Measurements from ENCODE around the gene SRSF2. TPM values are rescaled to one million over a fixed set of nuclear protein-coding genes. Genes with fewer than 3 reads are reported as not detected.
"Not testable (repeated sequence)": the region's sequence is repeated elsewhere in the genome, so short reads cannot be mapped to it uniquely, and the experiment has no call there.

SRSF2 gene
- total RNA-seq, 4 donors from 2014 or later: 185 to 403 (median 242) TPM

DNA sequence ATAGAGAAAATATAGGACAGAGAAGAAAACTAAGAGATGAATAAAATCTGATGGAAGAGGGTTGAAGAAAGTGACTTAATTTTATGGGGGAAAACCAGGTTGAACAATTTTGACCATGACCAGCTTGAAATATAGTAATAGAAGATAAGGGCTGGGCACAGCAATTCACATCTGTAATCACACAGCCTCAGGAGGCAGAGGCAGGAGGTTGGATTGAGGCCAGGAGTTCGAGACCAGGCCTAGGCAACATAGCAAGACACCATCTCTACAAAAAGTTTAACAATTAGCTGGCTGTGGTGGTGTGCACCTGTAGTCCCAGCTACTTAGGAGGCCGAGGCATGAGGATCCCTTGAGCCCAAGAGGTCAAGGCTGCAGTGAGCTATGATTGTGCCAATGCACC is 35.1 kb downstream of the SRSF2 start:
- TF ChIP-seq, protein P1, sequence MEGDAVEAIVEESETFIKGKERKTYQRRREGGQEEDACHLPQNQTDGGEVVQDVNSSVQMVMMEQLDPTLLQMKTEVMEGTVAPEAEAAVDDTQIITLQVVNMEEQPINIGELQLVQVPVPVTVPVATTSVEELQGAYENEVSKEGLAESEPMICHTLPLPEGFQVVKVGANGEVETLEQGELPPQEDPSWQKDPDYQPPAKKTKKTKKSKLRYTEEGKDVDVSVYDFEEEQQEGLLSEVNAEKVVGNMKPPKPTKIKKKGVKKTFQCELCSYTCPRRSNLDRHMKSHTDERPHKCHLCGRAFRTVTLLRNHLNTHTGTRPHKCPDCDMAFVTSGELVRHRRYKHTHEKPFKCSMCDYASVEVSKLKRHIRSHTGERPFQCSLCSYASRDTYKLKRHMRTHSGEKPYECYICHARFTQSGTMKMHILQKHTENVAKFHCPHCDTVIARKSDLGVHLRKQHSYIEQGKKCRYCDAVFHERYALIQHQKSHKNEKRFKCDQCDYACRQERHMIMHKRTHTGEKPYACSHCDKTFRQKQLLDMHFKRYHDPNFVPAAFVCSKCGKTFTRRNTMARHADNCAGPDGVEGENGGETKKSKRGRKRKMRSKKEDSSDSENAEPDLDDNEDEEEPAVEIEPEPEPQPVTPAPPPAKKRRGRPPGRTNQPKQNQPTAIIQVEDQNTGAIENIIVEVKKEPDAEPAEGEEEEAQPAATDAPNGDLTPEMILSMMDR (IDR thresholded peaks at IDR 0.05): no peak
- no peak for TF ChIP-seq POLR2A (IDR thresholded peaks at IDR 0.05)
- H3K27ac ChIP-seq: peak overlapping the region in 1 of 4 donors; percentile 83
- no peak for DNase-seq
- H3K27me3 ChIP-seq: no peaks in the 10 kb centered on the region
- no peaks in the 10 kb centered on the region for H3K36me3 ChIP-seq
- H3K4me3 ChIP-seq: no peak overlapping the region
- H3K9me3 ChIP-seq: no peaks in the 10 kb centered on the region
- peaks cover 0 to 24% (median 0%) of the 10 kb centered on the region in 4 donors for H3K4me1 ChIP-seq

- peak overlapping the region; percentile 55 to 83 (median 70) for H3K27ac ChIP-seq
- no peaks in the 10 kb centered on the region for H3K27me3 ChIP-seq
- H3K36me3 ChIP-seq: no peaks in the 10 kb centered on the region
- DNase-seq: no peak
- H3K4me3 ChIP-seq: peak overlapping the region in 1 of 4 donors; percentile 26
- no peaks in the 10 kb centered on the region for H3K9me3 ChIP-seq
- TF ChIP-seq, protein P1 (IDR thresholded peaks at IDR 0.05): no peak
- TF ChIP-seq POLR2A (IDR thresholded peaks at IDR 0.05): no peak
- peaks cover 0 to 28% (median 0%) of the 10 kb centered on the region in 4 donors for H3K4me1 ChIP-seq
Observed at GRCh38 chr17:76701471-76701967, 35.6 kb downstream of the SRSF2 start.

DNA sequence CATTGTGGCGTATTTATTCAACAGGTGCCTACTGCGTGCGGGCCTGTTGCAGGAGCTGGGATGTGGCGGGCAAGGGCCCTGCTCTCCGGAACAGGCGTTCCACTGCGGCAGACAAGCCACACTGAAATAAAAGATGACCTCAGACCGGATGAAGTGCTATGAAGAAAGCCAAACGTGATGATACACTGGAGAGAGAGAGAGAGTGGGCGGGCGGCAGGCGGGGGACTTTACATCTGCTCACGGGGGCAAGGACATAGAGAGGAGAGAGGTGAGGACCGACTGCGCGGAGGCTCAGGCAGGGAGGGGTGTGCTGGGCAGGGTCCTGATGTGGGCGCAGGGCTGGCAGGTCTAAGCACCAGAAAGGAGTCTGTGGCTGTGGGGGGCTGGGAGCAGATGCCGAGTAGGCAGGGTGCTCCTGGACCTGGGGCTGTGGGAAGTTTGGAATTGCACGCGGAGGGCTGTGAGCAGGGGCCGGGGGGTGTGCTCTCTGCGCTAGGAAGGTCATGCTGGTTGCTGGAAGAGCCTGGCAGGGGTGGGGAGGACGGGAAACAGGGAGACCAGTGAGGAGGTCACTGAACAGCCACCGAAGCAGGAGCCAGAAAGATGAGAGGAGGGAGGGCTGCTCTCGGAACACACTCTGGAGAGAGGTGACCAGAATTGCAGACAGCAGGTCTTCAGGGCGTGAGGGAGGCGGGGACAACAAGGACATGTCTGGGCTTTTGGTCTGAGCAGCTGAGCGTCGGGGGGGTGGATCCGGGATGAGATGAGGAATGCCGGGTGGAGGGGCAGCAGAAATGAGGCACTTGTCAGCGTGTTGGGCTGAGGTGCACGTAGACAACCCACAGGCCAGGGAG is 36.3 kb downstream of the SRSF2 start:
- peak in 2 of 3 donors; percentile 43 to 60 for DNase-seq
- no peaks in the 10 kb centered on the region for H3K9me3 ChIP-seq
- H3K4me1 ChIP-seq: peaks cover 0 to 28% (median 0%) of the 10 kb centered on the region in 4 donors
- H3K4me3 ChIP-seq: peak overlapping the region in 2 of 4 donors; percentile 13 to 26
- H3K27ac ChIP-seq: peak overlapping the region; percentile 55 to 83 (median 70)
- H3K27me3 ChIP-seq: no peaks in the 10 kb centered on the region
- H3K36me3 ChIP-seq: no peaks in the 10 kb centered on the region
- no peak for TF ChIP-seq POLR2A (IDR thresholded peaks at IDR 0.05)
- TF ChIP-seq, protein P1 (IDR thresholded peaks at IDR 0.05): no peak

- Histone ChIP-seq H3K27me3 (no peaks in the 10 kb centered on the region), H3K36me3 (no peaks in the 10 kb centered on the region), H3K4me3 (peak overlapping the region in 1 of 4 donors; percentile 26), H3K4me1 (peaks cover 0 to 28% (median 0%) of the 10 kb centered on the region in 4 donors), H3K9me3 (no peaks in the 10 kb centered on the region), H3K27ac (peak overlapping the region; percentile 55 to 83 (median 70))
- no peak for DNase-seq
- TF ChIP-seq, protein P1 (IDR thresholded peaks at IDR 0.05): no peak
- no peak for TF ChIP-seq POLR2A (IDR thresholded peaks at IDR 0.05)
Observed at GRCh38 chr17:76700270-76700616, 36.9 kb downstream of the SRSF2 start.

GRCh38 chr17:76698466-76698977 is 38.6 kb downstream of the SRSF2 start:
- not testable (repeated sequence) for H3K9me3 ChIP-seq, H3K27me3 ChIP-seq, DNase-seq, H3K4me3 ChIP-seq, H3K36me3 ChIP-seq
- Histone ChIP-seq H3K4me1 (peaks cover 0 to 28% (median 0%) of the 10 kb centered on the region in 4 donors), H3K27ac (peak overlapping the region in 2 of 4 donors; percentile 35 to 83)

Data from Peyer's patch (tissue), 4 donors.